GM18520 (cell line): Measurements from ENCODE around the gene SLC38A5.

Source experiments
- ATAC-seq: cut with Tn5 transposase; IDR thresholded peaks from one replicate; pipeline ENCODE4 v1.9.1; 2021; ENCODE audit not compliant: unreplicated experiment

Gene SLC38A5

GRCh38 chrX:48492293-48492910 is 22.3 kb upstream of the SLC38A5 start:
- ATAC-seq, result no peak

GRCh38 chrX:48491809-48492208 is 21.7 kb upstream of the SLC38A5 start:
- no peak for ATAC-seq

GRCh38 chrX:48490661-48491060 is 20.6 kb upstream of the SLC38A5 start:
- no peak for ATAC-seq

- no peak for ATAC-seq
These were observed 19.8 kb upstream of the SLC38A5 start for GRCh38 chrX:48489892-48490291.

GRCh38 chrX:48489296-48489695 is 19.2 kb upstream of the SLC38A5 start:
- no peak for ATAC-seq

- no peak for ATAC-seq
These were observed 18.0 kb upstream of the SLC38A5 start for GRCh38 chrX:48488034-48488433.

- no peak for ATAC-seq
These were observed 17.3 kb upstream of the SLC38A5 start for GRCh38 chrX:48487362-48487798.

- no peak for ATAC-seq
These were observed 12.5 kb upstream of the SLC38A5 start for GRCh38 chrX:48482526-48482925.

- ATAC-seq, result no peak
These were observed 10.5 kb upstream of the SLC38A5 start for GRCh38 chrX:48480583-48480982.

GRCh38 chrX:48480142-48480541 is 10.1 kb upstream of the SLC38A5 start:
- ATAC-seq, result no peak

GRCh38 chrX:48478806-48479205 is 8.7 kb upstream of the SLC38A5 start:
- no peak for ATAC-seq

GRCh38 chrX:48477960-48478755 is 8.1 kb upstream of the SLC38A5 start:
- ATAC-seq, result no peak

- ATAC-seq, result no peak
These were observed 6.9 kb upstream of the SLC38A5 start for GRCh38 chrX:48476919-48477318.

- ATAC-seq, result peak; percentile 86
These were observed 5.9 kb upstream of the SLC38A5 start, which contains the start of gene FTSJ1 for GRCh38 chrX:48475774-48476577. TSS of gene FTSJ1 (plus strand) at chrX:48476199. CDS start at chrX:48478048, 1,849 bp downstream.

GRCh38 chrX:48475296-48475695 is 5.2 kb upstream of the SLC38A5 start:
- ATAC-seq, result no peak

- no peak for ATAC-seq
These were observed 4.5 kb upstream of the SLC38A5 start for GRCh38 chrX:48474581-48474980.

GRCh38 chrX:48474127-48474526 is 4.1 kb upstream of the SLC38A5 start:
- no peak for ATAC-seq

GRCh38 chrX:48473704-48473990 is 3.6 kb upstream of the SLC38A5 start:
- no peak for ATAC-seq

GRCh38 chrX:48472851-48473703 is 3.0 kb upstream of the SLC38A5 start:
- ATAC-seq, result no peak

GRCh38 chrX:48472225-48472624 is 2.2 kb upstream of the SLC38A5 start:
- ATAC-seq, result no peak

GRCh38 chrX:48471504-48471903 is 1.4 kb upstream of the SLC38A5 start:
- no peak for ATAC-seq
